ENCODE measurements around the gene RNU6-1.
A peak's percentile ranks its signal among the peaks of the same experiment; 100 is the strongest.

Gene RNU6-1
- total RNA-seq = 0 to 0.14 reads per million in 2 donors

GRCh38 chr15:67839929-67840748 is at the start of gene RNU6-1:
Gene RNU6-1 (minus strand): TSS chr15:67840045.
- DNase-seq = peak; percentile 91

DNA sequence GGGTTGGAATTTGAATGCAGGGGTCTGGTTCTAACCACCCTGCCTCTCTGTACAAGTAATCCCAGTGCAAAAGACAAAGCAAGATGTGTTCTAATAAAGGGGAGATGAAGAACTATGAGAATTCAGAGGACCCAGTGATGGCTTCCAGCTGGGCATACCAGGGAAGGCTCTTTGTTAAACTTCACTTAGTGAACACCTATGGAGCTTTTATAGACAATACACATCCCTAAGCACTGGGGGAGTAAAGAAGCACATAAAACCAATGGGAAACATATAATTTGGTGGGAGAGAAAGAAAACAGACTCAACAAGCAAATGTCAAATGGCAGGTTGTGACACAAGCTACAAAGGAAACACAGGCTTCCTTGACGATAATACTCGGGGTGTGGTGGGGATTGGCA is 47.9 kb upstream of the RNU6-1 start:
- DNase-seq = no peak

DNA sequence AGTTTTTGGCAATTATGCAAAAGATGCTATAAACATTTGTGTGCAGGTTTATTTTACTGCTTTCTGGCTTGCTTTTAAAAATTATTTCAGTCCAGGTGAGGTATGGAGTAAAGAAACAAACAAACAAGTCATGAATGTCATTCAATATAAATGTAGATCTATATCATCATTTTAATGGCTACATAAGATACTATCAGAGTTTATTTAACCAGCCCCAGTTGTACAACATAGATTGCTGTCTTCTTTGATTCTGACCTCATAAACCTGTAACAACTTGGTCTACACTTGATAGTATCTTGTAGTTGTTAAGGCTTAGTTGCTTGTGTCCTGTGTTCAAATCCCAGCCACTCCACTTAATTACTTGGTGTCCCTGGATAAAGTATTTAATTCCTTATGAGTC is 46.0 kb upstream of the RNU6-1 start:
- DNase-seq = no peak

DNA sequence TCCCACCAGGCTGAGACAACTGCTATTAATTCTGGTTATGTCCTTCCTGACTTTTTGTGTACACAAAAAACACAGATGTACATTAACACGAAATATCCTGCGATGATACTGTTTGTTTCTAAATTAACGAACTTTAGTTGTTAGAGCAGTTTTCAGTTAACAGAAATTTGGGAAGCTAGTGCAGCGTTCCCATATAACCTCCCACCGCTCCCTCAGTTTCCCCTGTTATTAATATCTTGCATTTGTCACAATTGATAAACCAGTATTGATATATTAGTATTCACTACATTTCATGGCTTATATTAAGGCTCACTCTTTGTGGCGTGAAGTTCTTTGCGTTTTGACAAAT is 45.3 kb upstream of the RNU6-1 start:
- no peak for DNase-seq

DNA sequence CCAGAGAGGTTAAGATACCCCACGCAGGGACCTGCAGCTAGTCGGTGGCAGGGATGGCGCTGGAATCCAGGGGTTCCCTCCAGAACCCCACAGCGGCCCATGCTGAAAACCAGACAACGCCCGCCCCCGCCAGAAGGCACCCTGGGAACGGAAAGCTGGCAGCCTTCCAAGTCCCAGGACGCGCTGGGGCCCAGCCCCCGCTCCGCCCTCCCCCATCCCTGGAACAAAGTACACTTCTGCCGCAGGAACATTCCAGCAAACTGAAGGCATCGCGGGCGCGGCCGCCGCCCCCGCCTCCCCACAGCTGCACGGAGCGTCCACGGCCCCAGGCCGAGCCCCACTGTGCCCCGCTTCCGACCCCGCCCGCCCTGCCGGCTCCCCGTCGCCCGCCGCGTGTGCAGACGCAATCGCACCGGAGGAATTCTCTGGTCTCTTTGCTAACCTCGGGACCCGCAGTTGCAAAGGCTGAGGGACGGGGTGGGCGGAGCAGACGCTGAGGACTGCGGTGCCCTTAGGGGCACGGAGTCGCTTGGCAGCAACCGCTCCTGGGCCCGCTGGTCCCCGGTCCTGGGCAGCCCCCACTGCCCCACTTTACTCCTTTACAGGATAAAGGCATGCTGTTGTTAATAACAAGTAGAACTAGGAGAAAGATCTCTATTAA is 44.8 kb upstream of the RNU6-1 start:
- peak; percentile 21 for DNase-seq

DNA sequence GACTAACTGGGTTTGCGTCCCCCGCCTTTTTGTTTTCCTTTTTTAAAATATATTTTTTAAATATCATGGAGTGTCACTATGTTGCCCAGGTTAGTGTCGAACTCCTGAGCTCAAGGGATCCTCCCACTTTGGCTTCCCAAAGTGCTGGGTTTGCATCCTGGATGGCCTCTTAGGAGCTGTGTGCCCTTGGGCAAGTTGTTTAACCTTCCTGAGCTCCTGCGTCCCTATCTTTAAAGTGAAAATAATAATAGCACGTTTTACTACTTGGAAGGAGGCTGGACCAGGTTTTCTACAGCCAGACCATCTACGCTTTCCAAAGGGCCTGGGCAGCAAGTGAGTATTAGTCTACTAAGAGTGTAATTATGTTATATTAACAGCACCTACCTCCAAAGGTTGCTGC is 44.2 kb upstream of the RNU6-1 start:
- DNase-seq = no peak

GRCh38 chr15:67883234-67883773 is 43.5 kb upstream of the RNU6-1 start:
- DNase-seq = no peak

GRCh38 chr15:67882487-67883233 is 42.8 kb upstream of the RNU6-1 start:
- DNase-seq = no peak

GRCh38 chr15:67880651-67881182 is 40.9 kb upstream of the RNU6-1 start:
- DNase-seq = no peak

- no peak for DNase-seq
These were observed 39.7 kb upstream of the RNU6-1 start for GRCh38 chr15:67879440-67880129.

DNA sequence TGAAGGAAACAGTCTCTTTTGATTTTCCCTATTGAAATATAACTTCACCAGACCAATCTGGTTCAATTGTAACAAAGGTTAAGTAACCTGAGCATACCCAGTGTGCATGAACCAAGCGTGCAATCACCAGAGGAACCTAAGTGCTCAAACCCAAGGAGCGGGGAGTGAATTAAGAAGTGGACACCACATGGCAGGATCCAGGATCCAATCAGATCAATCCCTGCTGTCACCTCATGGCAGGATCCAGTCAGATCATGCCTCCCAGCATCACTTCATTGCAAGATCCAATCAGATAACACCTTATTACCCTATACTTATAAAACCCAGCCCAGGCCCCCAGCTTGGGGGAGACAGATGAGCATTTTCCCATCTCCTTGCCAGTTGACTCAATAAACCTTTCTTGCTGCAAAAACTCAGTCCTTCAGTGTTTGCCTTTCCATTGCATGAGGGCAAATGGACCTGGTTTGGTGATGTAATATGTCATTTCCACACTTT is 38.9 kb upstream of the RNU6-1 start:
- DNase-seq = no peak

GRCh38 chr15:67873777-67874176 is 33.9 kb upstream of the RNU6-1 start:
- no peak for DNase-seq

DNA sequence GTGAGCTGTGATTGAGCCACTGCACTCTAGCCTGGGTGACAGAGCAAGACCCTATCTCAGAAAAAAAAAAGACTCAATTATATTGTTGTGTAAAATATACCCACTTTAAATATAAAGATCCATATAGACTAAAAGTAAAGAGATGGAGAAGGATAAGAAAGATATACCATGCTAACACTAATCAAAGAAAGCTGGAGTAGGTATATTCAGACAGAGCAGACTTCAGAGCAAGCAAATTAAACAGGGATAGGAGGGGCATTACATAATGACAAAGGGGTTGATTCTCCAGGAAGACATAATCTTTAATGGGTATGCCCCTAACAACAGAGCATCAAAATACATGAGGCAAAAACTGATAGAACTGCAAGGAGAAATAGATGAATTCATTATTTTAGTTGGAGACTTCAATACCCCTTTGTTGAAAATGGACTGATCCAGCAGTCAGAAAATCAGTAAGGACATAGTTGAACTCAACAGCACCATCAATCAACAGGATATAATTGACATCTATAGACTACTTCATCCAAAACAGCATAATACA is 31.1 kb upstream of the RNU6-1 start:
- DNase-seq = no peak

- no peak for DNase-seq
These were observed 29.9 kb upstream of the RNU6-1 start for GRCh38 chr15:67869701-67870100.

DNA sequence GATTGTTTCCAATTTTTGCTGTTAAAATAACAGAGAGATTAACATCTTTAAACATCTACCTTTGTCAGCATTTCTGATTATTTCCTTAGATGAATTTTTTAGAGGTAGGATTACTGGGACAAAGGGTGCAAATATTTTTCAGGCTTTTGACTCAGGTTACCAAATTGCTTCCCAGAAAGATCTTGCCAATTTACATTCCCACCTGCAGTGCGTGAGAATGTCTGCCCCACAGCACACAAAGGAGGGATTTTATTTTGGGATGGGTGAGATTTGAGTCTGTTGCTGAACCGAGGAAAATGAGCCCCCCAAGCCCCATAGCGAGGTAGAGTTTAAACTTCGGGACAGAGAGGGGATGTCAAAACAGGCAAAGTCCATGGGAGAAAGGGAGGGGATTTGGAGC is 25.9 kb upstream of the RNU6-1 start:
- no peak for DNase-seq

GRCh38 chr15:67865331-67865730 is 25.5 kb upstream of the RNU6-1 start:
- DNase-seq = no peak

DNA sequence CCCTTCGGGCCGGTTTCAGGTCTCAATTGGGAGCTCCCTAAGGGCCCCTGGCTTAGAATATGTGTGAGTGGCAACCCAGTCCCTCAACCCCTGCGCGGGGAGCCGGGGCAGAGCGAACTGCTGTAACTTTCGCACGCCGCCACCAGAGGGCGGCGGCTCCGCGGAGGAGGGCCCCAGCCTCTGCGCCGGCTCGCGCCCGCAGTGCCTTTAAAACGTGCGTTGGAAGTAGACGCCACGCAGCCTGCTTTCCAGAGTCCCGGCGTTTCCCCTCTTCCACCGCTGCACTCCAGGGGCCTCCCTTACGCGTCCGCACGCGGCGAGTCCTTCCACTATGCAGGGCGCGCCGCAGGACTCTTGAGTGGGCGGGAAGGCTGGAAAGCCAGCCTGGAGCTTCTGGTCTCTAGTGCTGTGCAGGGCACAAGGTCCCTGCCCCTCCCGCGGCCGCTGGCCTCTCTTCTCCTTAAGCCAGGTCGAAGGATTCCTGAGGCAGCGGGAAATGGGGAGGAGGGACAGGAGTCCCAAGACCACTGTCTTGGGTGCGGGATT is 23.7 kb upstream of the RNU6-1 start:
- peak; percentile 51 for DNase-seq

GRCh38 chr15:67862750-67863441 is 23.1 kb upstream of the RNU6-1 start:
- DNase-seq = no peak

- DNase-seq = no peak
These were observed 22.1 kb upstream of the RNU6-1 start for GRCh38 chr15:67861983-67862382.

- no peak for DNase-seq
These were observed 19.6 kb upstream of the RNU6-1 start for GRCh38 chr15:67859331-67859946.

- DNase-seq = no peak
These were observed 17.4 kb upstream of the RNU6-1 start for GRCh38 chr15:67857220-67857619.
